Progenitor cell of endocrine pancreas (in vitro differentiated cells): ENCODE data around the gene PCDHGC4. TPM values are rescaled to one million over a fixed set of nuclear protein-coding genes. Genes with fewer than 3 reads are reported as not detected.
A peak's percentile ranks its signal among the peaks of the same experiment; 100 is the strongest.

Source experiments
- DNase-seq: peaks from one replicate; pipeline ENCODE4 v3.0.0; 2021; ENCODE audit warnings: low spot score; ENCODE audit not compliant: unreplicated experiment
- H3K27ac Mint-ChIP-seq: 2 replicates; pipeline ENCODE4 v1.8.0; 2021; ENCODE audit warnings: mild to moderate bottlenecking, moderate library complexity, mixed read lengths
- H3K27me3 Mint-ChIP-seq: 2 replicates; pipeline ENCODE4 v1.8.0; 2021; ENCODE audit warnings: mixed read lengths
- H3K36me3 Mint-ChIP-seq: 2 replicates; pipeline ENCODE4 v1.8.0; 2022; ENCODE audit warnings: mixed read lengths; ENCODE audit not compliant: insufficient read depth
- H3K4me1 Mint-ChIP-seq: 2 replicates; pipeline ENCODE4 v1.8.0; 2021; ENCODE audit warnings: low read depth, mixed read lengths
- H3K4me3 Mint-ChIP-seq: 2 replicates; pipeline ENCODE4 v1.8.0; 2021; ENCODE audit warnings: low read depth, mild to moderate bottlenecking, moderate library complexity, mixed read lengths
- H3K9me3 Mint-ChIP-seq: 2 replicates; pipeline ENCODE4 v1.8.0; 2021; ENCODE audit warnings: low read depth, mixed read lengths
- total RNA-seq: library from RNA; stranded (reverse); gene quantifications from 2 replicates; pipeline ENCODE4 v1.2.1, GENCODE V29; 2021
- TF ChIP-seq, protein P1 (sequence below): fragments of 200-600 bp; sonication (generic); IDR thresholded peaks from one replicate; pipeline ENCODE4 v1.5.0; 2021; ENCODE audit warnings: antibody characterized with exemption, mild to moderate bottlenecking; ENCODE audit not compliant: unreplicated experiment

The PCDHGC4 gene
- total RNA-seq, 1 donor from 2014 or later: 3.8 TPM

DNA sequence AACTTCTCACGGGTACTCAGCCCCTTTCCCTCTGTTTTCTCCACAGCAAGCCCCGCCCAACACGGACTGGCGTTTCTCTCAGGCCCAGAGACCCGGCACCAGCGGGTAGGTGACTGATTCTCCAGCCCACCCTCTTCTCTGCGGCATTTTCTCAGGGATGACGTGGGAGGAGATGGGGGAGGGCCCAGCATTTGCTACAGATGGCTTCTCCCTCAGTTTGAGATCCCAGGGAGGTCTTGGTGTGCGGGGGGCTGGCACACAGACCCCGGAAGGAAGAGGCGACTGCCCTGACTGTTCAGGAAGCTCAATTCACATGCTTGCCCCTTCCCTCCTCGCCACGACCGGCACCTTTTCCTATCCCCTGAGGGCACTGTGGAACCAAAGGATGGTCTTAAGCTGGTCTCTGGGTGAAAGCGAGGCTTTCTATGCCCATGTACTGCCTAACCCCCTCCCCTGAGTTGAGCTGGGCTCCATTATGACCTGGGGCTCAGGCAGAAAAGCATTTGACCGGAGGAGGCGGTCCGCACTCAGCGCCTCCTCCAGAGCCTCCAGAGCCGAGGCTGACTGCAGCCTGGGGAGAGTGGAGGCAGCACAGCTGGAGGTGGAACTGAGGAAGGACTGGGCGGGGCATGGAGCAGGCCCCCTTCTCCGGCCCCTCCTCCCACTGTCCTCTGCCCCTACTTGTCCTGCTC, 10.1 kb downstream of the PCDHGC4 start:
- Mint-ChIP-seq H3K27ac (no peak overlapping the region), H3K27me3 (peaks cover 27% of the 10 kb centered on the region), H3K4me1 (peaks cover 10% of the 10 kb centered on the region), H3K9me3 (no peaks in the 10 kb centered on the region), H3K4me3 (peak overlapping the region; percentile 52), H3K36me3 (peaks cover 10% of the 10 kb centered on the region)
- no peak for DNase-seq
- TF ChIP-seq, protein P1, sequence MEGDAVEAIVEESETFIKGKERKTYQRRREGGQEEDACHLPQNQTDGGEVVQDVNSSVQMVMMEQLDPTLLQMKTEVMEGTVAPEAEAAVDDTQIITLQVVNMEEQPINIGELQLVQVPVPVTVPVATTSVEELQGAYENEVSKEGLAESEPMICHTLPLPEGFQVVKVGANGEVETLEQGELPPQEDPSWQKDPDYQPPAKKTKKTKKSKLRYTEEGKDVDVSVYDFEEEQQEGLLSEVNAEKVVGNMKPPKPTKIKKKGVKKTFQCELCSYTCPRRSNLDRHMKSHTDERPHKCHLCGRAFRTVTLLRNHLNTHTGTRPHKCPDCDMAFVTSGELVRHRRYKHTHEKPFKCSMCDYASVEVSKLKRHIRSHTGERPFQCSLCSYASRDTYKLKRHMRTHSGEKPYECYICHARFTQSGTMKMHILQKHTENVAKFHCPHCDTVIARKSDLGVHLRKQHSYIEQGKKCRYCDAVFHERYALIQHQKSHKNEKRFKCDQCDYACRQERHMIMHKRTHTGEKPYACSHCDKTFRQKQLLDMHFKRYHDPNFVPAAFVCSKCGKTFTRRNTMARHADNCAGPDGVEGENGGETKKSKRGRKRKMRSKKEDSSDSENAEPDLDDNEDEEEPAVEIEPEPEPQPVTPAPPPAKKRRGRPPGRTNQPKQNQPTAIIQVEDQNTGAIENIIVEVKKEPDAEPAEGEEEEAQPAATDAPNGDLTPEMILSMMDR: no peak

DNA sequence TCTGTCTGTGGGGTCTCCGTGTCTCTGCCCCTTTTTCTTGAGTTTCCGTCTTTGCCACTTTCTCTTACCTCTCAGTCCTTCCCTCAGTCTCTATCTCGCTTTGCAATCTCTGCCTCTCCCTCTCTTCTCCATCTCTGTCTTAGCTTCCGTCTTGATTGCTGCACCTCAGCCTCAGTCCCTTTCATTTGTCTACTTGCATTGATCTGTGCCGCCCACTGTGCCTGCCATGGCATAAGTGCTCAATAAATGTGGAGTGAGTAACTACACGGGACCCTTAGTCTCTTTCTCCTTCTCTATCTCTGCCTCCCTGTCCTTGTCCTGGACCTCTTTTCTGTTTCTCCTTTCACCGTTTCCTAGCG, 10.6 kb downstream of the PCDHGC4 start:
- Mint-ChIP-seq H3K36me3 (peaks cover 10% of the 10 kb centered on the region), H3K9me3 (no peaks in the 10 kb centered on the region), H3K4me3 (no peak overlapping the region), H3K4me1 (peaks cover 10% of the 10 kb centered on the region), H3K27me3 (peaks cover 25% of the 10 kb centered on the region), H3K27ac (no peak overlapping the region)
- DNase-seq: no peak
- TF ChIP-seq, protein P1: no peak

DNA sequence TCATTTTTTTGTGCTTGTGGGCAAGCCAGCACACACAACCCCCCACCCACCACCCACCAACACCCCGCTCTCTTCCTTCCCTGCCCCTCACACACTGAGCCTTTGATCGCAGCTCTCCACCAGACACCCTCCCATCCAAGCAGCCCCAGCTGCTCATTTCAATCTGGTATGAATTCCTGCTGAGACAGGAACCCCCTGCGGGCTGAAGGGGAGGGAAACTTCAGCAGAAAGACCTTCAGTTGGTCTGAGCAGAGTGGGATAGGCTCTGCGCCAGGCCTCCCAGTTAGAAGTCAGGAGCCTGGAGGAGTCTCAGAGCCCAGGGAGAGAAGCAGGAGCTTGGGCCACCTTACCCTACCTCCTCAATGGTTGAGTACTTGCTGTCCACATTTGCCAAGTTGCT, 11.2 kb downstream of the PCDHGC4 start:
- no peak for DNase-seq
- peaks cover 7% of the 10 kb centered on the region for H3K36me3 Mint-ChIP-seq
- no peak overlapping the region for H3K4me3 Mint-ChIP-seq
- H3K27me3 Mint-ChIP-seq: peaks cover 19% of the 10 kb centered on the region
- TF ChIP-seq, protein P1: no peak
- H3K27ac Mint-ChIP-seq: no peak overlapping the region
- no peaks in the 10 kb centered on the region for H3K9me3 Mint-ChIP-seq
- H3K4me1 Mint-ChIP-seq: peaks cover 10% of the 10 kb centered on the region

DNA sequence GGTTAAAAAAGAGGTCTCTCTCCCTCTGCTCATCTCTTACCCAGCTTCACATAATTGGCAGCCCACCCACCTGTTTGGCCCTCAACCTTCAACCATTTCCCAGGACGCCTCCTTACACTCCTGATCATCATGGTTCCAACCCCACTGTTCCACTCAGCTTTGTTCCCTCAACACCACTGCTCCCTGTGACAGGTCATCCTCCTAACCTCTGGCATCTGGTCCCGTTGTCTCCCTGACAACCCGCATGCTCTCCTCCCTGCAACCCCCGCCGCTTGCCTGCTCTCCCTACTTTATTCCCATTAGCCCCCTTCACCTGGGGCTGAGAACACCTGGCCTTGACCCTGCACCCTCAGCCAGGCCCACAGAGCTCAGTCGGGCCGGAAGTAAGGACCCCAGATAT, 16.9 kb downstream of the PCDHGC4 start:
- Mint-ChIP-seq H3K27me3 (no peaks in the 10 kb centered on the region), H3K9me3 (no peaks in the 10 kb centered on the region), H3K4me3 (no peak overlapping the region), H3K27ac (no peak overlapping the region), H3K4me1 (no peaks in the 10 kb centered on the region), H3K36me3 (peaks cover 7% of the 10 kb centered on the region)
- TF ChIP-seq, protein P1: no peak
- DNase-seq: no peak

DNA sequence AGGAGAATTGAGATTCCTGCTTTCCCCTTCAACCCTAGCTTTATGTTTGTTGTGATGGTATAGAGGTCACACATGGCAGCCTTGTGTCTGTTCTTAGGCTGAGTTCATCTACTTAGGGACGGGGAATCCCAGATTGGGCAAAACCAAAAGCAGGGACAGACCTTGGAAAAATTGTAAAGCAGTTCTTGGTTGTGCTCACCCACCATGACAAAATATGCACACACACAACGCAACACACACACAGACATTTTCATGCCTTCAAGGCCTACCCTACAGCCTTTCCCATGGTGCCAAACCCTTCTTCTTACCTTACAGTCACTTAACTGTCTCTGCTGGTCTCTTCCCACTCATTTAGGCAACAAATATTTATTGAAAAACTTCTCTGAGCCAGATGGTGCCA, 18.9 kb downstream of the PCDHGC4 start:
- Mint-ChIP-seq H3K27me3 (no peaks in the 10 kb centered on the region), H3K36me3 (peaks cover 5% of the 10 kb centered on the region), H3K9me3 (no peaks in the 10 kb centered on the region), H3K4me3 (no peak overlapping the region), H3K27ac (no peak overlapping the region), H3K4me1 (peaks cover 3% of the 10 kb centered on the region)
- TF ChIP-seq, protein P1: no peak
- no peak for DNase-seq
